NK-92 treated with Interleukin-12 subunit alpha and Interleukin-12 subunit beta, amount 100 ng/mL, for 24 hours (cell line): ENCODE measurements around the gene SCARB1.

Experiments used
- DNase-seq: peaks from one replicate; lab custom pipeline; 2025; lab: John Stamatoyannopoulos, UW

The SCARB1 gene

GRCh38 chr12:124730455-124730932 is 133.2 kb downstream of the SCARB1 start:
- no peak for DNase-seq

- no peak for DNase-seq
These were observed 135.7 kb downstream of the SCARB1 start for GRCh38 chr12:124727922-124728321.

DNA sequence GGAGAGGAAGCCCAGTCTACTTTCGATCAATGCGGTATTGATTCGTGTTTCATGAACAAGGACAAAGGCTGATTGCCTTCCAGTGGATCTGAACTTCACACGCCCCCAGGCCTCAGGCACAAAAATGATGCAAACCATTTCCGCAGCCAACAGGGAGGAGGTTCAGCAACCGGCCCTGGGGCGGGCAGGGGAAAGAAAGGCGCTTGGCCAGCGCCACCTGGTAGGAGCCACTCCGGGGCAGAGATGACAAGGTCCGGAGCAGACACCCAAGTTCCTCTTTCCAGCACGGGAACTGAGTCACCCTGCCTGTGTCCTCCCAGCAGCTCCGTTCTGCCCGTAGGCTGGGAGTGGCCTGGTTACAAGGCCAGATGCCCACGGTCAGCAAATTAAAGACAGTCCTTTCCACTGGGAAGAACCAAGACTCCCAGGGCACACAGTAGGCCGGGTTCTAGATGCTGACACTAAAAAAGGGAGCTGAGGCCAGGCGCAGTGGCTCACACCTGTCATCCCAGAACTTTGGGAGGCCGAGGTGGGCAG is 136.3 kb downstream of the SCARB1 start:
- DNase-seq, result no peak
